Gastrocnemius medialis (tissue), 4 donors: ENCODE measurements around the gene IFT52.

Source experiments
- POLR2A ChIP-seq, 2 donors: fragments of 450-650 bp; IDR thresholded peaks; one replicate each; pipeline ENCODE4 v1.6.1; 2017; ENCODE audit warnings: antibody characterized with exemption in 2 of 2, mild to moderate bottlenecking in 2 of 2, moderate library complexity in 2 of 2
- TF ChIP-seq, protein P1 (sequence below), 5 experiments: fragments of 450-650 bp in 3 of 5; fragments of 200-600 bp in 2 of 5; sonication (generic) in 2 of 5; IDR thresholded peaks in 4 of 5; conservative IDR thresholded peaks in 1 of 5; 1 replicate in 4 of 5; 2 replicates in 1 of 5; pipeline ENCODE4 v1.5.1; 2016 to 2019; ENCODE audit warnings: antibody characterized with exemption in 5 of 5, mild to moderate bottlenecking in 3 of 5, moderate library complexity in 3 of 5

DNA sequence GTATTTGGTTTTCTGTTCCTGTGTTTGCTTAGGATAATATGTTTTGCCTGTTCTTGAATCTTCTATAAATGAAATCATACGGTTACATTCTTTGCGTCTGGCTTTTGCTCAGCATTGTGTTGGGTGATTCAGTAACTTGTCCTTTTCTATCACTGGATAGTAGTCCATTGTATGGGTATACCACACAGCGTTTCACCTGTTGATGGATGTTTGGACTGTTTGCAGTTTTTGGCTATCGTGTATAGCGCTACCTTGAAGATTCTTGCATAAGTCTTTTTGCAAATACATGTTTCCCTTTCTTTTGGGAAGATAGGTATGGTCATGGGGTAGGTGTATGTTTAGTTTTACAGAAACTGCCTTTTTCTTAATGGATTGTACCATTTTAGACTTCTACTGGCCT lies 85.6 kb downstream of the IFT52 start:
- no peak for TF ChIP-seq POLR2A (IDR thresholded peaks at IDR 0.05)
- TF ChIP-seq, protein P1, sequence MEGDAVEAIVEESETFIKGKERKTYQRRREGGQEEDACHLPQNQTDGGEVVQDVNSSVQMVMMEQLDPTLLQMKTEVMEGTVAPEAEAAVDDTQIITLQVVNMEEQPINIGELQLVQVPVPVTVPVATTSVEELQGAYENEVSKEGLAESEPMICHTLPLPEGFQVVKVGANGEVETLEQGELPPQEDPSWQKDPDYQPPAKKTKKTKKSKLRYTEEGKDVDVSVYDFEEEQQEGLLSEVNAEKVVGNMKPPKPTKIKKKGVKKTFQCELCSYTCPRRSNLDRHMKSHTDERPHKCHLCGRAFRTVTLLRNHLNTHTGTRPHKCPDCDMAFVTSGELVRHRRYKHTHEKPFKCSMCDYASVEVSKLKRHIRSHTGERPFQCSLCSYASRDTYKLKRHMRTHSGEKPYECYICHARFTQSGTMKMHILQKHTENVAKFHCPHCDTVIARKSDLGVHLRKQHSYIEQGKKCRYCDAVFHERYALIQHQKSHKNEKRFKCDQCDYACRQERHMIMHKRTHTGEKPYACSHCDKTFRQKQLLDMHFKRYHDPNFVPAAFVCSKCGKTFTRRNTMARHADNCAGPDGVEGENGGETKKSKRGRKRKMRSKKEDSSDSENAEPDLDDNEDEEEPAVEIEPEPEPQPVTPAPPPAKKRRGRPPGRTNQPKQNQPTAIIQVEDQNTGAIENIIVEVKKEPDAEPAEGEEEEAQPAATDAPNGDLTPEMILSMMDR (IDR thresholded peaks at IDR 0.05 in 4 of 5, conservative IDR thresholded peaks at IDR 0.05 in 1 of 5) = no peak
